SU-DHL-6 (cell line): ENCODE measurements around the gene CCR6.

Experiments
- H2AFZ ChIP-seq: fragments of 200-600 bp; sonication (generic); 2 replicates; pipeline ENCODE4 v1.6.1; 2014; ENCODE audit warnings: low read depth, mild to moderate bottlenecking, moderate library complexity, mixed read lengths, antibody characterized with exemption, low read length; ENCODE audit not compliant: severe bottlenecking
- H3F3A ChIP-seq: fragments of 200-600 bp; shearing (Covaris generic); 2 replicates; pipeline ENCODE4 v1.6.0; 2016; ENCODE audit warnings: antibody characterized with exemption, mild to moderate bottlenecking; ENCODE audit not compliant: insufficient read depth
- H3K27ac ChIP-seq: fragments of 200-600 bp; sonication (generic); 2 replicates; pipeline ENCODE4 v1.5.1; 2016; ENCODE audit warnings: low read depth, mild to moderate bottlenecking, low read length, moderate library complexity, mixed read lengths
- H3K27me3 ChIP-seq: fragments of 200-600 bp; sonication (generic), shearing (Covaris generic); 2 replicates; pipeline ENCODE4 v1.6.0; 2014; ENCODE audit warnings: mild to moderate bottlenecking, low read length
- H3K36me3 ChIP-seq: fragments of 200-600 bp; sonication (generic); 2 replicates; pipeline ENCODE4 v1.6.1; 2014; ENCODE audit warnings: mild to moderate bottlenecking, low read length, mixed read lengths
- H3K4me2 ChIP-seq: fragments of 300-600, 200-600 bp; shearing (Covaris generic), sonication (generic); 2 replicates; pipeline ENCODE4 v1.6.0; 2014; ENCODE audit warnings: low read length, low read depth, mild to moderate bottlenecking; ENCODE audit not compliant: poor library complexity, severe bottlenecking
- H3K4me3 ChIP-seq: fragments of 200-600 bp; sonication (generic); 2 replicates; pipeline ENCODE4 v1.5.1; 2014; ENCODE audit warnings: antibody characterized with exemption, low read length, mild to moderate bottlenecking, mixed read lengths; ENCODE audit not compliant: insufficient read depth, poor library complexity, severe bottlenecking
- H3K79me2 ChIP-seq: fragments of 200-600 bp; sonication (generic); 2 replicates; pipeline ENCODE4 v1.6.1; 2014; ENCODE audit warnings: mild to moderate bottlenecking, low read length, moderate library complexity; ENCODE audit not compliant: insufficient read depth
- H3K9ac ChIP-seq: fragments of 200-600 bp; sonication (generic); 2 replicates; pipeline ENCODE4 v1.7.0; 2014; ENCODE audit warnings: mild to moderate bottlenecking, low read length
- H3K9me2 ChIP-seq: fragments of 200-600 bp; sonication (generic); replicated peaks from 2 replicates; pipeline ENCODE4 v1.6.1; 2014; ENCODE audit warnings: low read length; ENCODE audit not compliant: insufficient read depth
- H3K9me3 ChIP-seq: fragments of 200-600 bp; sonication (generic); 2 replicates; pipeline ENCODE4 v1.6.1; 2014; ENCODE audit warnings: low read length, mixed read lengths; ENCODE audit not compliant: insufficient read depth
- H4K20me1 ChIP-seq: fragments of 200-600 bp; sonication (generic); 2 replicates; pipeline ENCODE4 v1.6.1; 2014; ENCODE audit warnings: low read depth, mild to moderate bottlenecking, antibody characterized with exemption, low read length, moderate library complexity, mixed read lengths
- CTCF ChIP-seq: fragments of 200-600 bp; sonication (generic); IDR thresholded peaks from one replicate; pipeline ENCODE4 v1.5.1; 2017; ENCODE audit warnings: antibody characterized with exemption, mild to moderate bottlenecking, low read length, moderate library complexity; ENCODE audit not compliant: insufficient read depth, poor library complexity, severe bottlenecking
- EZH2phosphoT487 ChIP-seq: fragments of 200-600 bp; sonication (generic), shearing (Covaris generic); conservative IDR thresholded peaks from 2 replicates; pipeline ENCODE4 v1.6.1; 2018; ENCODE audit warnings: mild to moderate bottlenecking, antibody characterized with exemption, low read length, moderate library complexity, mixed read lengths

The CCR6 gene

GRCh38 chr6:167109651-167110050 lies 13.2 kb upstream of the CCR6 start:
- H3K9me2 ChIP-seq: no peaks in the 10 kb centered on the region
- H3K9me3 ChIP-seq: no peaks in the 10 kb centered on the region
- no peak overlapping the region for H2AFZ ChIP-seq
- H3K9ac ChIP-seq: no peak overlapping the region
- H3K27me3 ChIP-seq: no peaks in the 10 kb centered on the region
- H3K4me3 ChIP-seq: no peak overlapping the region
- no peaks in the 10 kb centered on the region for H3K79me2 ChIP-seq
- no peak overlapping the region for H3K4me2 ChIP-seq
- H3F3A ChIP-seq: peaks cover 11% of the 10 kb centered on the region
- H3K36me3 ChIP-seq: no peaks in the 10 kb centered on the region
- H3K27ac ChIP-seq: no peak overlapping the region
- no peaks in the 10 kb centered on the region for H4K20me1 ChIP-seq
- no peak for TF ChIP-seq EZH2phosphoT487
- no peak for TF ChIP-seq CTCF

GRCh38 chr6:167111597-167111996 lies 11.3 kb upstream of the CCR6 start:
- Histone ChIP-seq H3K9ac (peak overlapping the region; percentile 30; the same call in 1 of the 2 replicates), H3K27me3 (no peaks in the 10 kb centered on the region), H3K9me3 (no peaks in the 10 kb centered on the region), H3K4me2 (peak overlapping the region; percentile 79), H2AFZ (no peak overlapping the region), H3K9me2 (no peaks in the 10 kb centered on the region), H3K27ac (no peak overlapping the region), H3K79me2 (no peaks in the 10 kb centered on the region), H3K4me3 (no peak overlapping the region), H3K36me3 (no peaks in the 10 kb centered on the region), H3F3A (peaks cover 21% of the 10 kb centered on the region), H4K20me1 (no peaks in the 10 kb centered on the region)
- no peak for TF ChIP-seq EZH2phosphoT487
- no peak for TF ChIP-seq CTCF

GRCh38 chr6:167112421-167112820 lies 10.5 kb upstream of the CCR6 start:
- Histone ChIP-seq H3K4me2 (peak overlapping the region; percentile 79), H2AFZ (no peak overlapping the region), H3K36me3 (no peaks in the 10 kb centered on the region), H3K79me2 (no peaks in the 10 kb centered on the region), H3F3A (peaks cover 21% of the 10 kb centered on the region), H3K27ac (peak overlapping the region; percentile 91), H4K20me1 (no peaks in the 10 kb centered on the region), H3K9ac (peak overlapping the region; percentile 30; the same call in 1 of the 2 replicates), H3K9me2 (no peaks in the 10 kb centered on the region), H3K27me3 (no peaks in the 10 kb centered on the region), H3K4me3 (peak overlapping the region; percentile 26), H3K9me3 (no peaks in the 10 kb centered on the region)
- no peak for TF ChIP-seq EZH2phosphoT487
- no peak for TF ChIP-seq CTCF
